HG03045 (cell line): ENCODE data around the gene TXNRD2.
"Not testable (repeated sequence)": the region's sequence is repeated elsewhere in the genome, so short reads cannot be mapped to it uniquely, and the experiment has no call there.

ENCODE experiments used
- ATAC-seq: cut with Tn5 transposase; IDR thresholded peaks from one replicate; pipeline ENCODE4 v1.9.1; 2021; ENCODE audit warnings: mild to moderate bottlenecking, moderate library complexity; ENCODE audit not compliant: unreplicated experiment

TXNRD2 gene

DNA sequence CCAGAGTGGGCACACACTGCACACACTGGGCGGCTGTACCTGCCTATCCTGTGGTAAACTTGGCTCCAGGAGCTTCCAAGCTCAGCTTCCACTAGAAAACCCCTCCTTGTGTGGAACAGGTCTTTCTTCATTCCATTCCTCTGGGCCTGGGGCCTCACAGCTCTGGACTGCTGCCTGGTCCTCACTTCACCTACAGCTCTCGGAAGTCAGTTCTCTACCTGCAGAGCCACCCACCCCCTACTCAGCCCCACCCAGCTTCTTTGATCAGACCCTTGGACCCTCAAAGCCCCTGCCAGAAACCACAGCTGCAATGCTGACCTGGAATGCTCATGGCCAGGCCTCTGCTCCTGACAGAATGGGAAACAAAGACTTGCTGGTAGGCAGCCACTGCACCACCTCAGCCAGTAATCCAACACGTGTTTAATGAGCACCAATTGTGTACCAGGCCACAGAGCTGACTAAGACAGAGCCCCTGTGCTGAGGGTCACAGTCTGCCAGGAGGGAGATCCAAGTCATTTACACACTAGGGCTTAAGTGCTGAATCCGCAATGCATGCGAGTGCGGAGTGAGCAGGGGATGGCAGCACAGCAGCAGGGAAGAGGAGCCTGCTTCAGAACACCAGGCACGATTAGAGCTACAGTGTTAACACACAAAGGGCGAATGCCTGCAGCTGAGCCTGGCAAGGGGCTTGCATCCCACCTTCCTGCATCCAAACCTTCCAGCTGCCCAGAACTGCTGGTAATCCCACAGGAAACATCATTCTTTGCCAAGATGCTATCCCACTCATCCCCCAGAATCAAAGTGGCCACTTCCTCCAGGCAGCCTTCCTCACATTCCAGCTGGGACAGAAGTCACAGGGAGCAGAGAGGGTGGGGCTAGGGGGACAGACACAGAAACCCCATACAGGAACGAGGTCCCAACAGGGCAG, 91.5 kb downstream of the TXNRD2 start:
- ATAC-seq, result no peak

DNA sequence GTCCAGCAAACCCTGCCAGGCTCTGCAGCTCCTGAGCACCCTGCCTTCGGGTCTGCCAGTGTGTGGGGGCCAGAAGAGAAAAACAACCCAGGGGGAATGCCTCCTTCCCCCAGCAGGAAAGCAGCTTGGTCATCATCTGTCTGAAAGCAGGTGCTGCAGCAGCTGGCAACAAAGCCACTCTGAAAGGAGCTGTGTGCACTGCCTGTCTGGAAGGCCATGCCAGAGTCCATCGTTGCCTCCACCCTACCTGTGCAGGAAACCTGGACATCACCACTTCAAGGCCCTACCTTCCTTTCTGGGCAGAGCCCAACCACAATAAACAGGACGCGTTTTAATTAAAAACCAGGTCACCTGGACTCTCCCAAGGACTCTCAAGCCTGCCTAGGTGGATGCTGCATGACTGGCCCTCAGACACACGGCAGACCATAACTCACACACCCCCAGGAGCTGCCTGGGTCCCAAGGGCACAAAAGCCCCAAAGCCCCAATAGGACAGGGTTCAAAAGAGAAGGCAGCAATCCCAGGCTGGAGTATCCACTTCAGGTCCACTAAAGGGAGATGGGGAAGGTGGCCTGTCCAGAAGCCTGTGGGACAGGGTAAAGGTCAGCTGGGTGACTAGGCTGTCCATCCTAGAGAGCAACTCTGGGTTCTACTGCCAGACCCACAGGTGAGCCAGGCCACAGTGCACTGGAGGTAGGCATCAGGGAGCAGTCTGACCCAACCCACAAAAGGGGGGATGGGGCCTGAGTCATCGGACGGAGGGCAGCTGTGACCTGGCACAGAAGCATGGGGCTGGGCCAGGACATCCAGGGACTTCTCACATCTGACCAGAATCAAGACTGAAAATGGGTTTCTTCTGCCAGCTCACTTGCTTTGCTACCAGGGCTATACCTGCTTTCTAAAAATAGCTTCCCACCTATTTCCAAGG, 93.1 kb downstream of the TXNRD2 start:
- no peak for ATAC-seq

DNA sequence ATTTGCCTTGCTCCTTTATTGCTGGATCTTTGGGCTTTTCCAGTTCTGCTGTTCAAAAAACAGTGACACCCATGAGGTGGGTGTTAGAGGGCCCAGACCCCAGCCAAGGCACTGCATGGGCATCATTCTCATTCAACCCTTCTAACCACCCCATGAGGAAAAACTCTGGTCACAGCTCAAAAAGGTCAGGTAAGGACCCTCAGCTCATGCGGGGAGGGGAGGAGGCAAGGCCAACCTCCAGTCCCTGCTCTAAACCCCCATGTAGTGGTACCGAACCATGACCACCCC, 94.3 kb downstream of the TXNRD2 start:
- ATAC-seq, result no peak

DNA sequence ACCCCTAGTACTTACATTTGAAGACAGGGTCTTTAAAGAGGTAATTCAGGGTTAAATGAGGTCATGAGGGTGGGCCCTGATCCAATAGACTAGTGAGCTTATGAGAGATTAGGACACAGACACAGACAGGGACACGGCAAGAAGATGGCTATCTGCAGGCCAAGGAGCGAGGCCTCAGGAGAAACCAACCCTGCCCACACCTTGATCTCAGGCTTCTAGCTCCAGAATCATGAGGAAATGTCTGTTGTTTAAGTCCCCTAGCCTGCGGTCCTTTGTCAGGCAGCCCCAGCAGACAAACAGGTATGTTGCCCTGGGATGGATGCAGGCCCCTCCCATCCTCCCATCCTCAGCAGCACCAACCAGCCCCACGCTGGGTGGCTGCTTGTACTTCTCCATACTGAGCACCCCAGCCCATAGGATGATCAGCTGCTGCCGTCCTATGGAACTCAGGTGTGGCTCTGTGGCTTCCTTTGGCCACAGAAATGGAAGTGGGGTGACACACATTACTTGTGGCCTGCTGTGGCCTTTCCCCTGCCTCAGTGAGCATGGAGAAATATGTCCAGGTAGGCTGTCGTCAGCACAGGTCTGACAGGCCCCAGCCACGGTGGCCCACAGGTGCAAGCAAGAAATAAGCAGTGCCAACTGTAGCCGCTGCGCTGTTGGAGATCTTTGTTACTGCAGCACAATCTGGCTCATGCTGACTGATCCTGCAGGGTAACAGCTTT, 94.8 kb downstream of the TXNRD2 start:
- no peak for ATAC-seq

DNA sequence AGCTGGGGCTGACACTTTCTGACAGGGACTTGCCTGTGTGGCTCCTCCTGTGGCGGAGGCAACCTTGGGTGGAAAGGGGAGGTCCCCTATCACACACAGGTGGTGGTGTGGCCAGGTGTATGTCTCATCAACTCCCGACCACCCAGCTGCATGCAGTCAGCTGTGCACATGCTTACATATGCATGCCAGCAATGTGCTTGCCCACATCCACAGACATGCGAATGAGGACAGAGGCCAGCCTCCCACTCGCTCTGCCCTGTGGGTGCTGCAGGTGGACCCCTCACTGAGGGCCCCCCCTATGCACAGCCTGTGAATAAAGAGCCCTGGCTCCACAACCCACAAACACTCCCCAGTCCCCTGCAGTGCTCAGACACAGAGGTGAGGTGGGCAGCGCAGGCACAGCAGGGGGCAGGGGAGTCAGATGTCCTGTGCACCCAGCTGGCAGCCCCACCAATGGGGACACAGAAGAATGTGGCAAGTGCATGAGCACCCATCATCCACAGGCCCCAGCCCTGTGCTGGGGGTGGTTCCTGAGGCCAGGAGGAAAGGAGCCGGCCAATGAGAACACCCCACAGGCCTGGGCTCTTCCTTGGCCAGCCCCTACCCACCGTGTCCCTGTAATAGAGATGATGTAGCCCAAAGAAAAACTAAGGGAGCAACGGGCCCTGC, 96.4 kb downstream of the TXNRD2 start:
- no peak for ATAC-seq

DNA sequence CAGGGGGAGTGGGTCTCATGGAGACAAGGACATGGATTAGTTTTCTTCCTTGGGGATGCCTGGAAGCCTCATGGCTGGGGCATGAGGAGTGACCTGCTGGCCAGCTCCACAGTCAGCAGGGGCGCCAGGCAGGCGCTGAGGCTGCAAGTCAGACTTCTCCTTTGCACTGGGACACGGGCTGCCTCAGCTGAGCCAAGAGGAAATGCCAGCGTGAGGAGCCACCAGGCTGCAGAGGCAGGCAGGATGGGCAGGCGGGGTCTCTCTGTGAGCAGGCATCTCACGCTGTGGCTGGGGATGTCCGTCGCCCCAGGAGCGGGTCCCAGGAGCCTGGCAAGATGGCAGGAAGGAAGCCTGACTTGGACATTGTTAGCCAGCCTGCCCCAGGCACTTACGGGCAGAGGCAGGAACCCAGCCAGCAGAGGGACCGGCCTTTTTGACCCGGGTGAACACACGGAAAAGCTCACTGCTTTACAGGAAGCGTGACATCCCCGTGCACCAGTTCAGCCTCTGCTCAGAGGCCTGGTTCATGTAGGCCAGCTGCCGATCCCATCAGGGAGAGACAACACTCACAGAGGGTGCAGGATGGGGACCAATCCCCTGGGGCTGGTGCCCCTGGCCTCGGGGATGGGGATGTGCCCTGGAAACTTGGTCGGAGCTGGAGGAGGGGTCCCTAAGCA, 97.1 kb downstream of the TXNRD2 start:
- ATAC-seq, result no peak

DNA sequence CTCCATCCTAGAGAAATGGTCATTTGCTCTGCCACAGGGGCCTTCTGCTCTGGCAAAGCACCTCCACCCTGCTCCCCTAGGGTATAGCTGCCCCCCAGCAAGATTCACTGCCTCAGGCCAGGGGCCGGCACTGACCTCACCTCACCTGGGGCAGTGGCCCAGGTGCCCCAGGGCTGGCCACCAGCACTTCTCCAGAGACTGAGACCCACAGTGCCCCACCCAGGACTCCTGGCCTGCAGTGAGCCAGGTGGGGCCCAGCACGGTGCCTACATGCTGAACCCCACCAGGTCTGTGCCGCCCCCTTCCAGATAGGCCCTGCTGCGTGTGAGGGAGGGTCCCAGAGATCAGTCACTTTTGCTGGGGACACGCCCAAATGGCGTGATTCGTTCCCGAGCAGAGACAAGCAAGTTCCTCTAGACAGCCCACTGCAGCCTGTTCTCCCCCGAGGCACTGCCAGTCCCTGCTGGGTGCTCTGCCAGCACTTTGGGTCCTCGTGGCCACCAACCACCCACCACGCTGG, 97.7 kb downstream of the TXNRD2 start:
- no peak for ATAC-seq

DNA sequence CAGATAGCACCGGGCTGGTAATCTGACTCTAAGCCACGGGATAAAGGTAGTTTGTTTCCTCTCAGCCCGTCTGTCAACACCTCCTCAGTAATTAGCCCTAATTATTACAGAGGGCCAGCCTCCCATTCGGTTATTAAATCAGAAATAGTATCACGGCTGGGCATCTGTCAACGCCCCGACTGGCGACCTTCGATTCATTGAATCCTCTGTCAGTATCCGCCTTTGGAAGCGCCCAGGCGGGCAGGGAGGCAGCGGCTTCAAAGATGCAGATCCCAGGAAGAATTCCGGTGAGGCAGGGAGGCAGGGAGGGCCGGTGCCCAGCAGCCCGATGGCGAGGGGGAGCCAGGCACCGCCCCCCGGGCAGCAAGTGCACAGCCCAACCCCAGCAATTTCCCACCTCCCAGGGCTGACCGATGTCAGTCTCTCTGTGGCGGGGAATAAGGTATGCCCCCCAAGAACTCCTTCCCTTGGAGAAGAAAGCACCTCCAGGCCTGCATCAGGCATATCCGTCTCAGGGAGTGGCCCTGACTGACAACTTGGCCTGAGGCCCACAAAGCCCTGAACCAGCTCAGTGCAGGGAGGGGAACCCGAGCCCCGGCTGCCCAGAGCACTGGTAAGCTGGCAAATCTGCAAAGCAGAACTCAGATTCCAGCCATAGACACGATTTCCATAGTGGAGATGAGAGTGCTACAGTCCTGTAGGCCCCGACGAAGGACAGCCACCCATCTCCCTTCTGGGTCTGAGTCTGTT, 98.3 kb downstream of the TXNRD2 start:
- no peak for ATAC-seq

DNA sequence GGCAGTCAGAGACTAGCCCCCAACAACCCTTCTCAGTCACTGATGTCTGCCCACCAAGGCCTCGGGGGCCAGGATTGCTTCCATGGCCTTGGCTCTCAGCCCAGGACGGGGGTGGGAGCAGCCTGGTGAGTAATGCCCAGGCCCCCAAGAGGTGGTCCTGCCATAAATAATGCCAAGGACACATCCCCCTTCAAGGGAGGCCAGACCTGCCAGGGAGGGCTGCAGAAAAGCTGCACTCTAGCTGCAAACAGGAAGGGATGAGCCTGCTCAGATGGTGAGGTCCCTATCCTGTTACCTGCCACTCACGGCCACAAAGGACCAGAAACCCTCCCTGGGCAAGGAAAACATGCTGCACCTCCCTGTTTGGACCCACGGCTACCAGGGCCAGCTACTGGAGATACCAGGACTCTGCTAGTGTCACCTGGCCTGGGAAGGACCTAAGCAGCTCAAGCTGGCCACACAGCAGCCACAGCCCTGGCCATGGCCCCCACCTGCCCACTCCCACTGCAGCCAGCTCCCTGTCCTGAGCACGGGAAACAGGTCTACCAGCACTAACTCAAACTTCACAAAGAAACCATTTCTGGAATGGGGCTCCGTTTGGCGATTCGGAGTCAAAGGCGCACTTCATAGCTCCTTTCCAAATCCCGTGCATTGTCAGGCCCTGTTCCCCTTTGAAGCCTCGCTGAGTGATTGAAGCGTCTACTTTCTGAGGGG, 99.1 kb downstream of the TXNRD2 start:
- no peak for ATAC-seq

DNA sequence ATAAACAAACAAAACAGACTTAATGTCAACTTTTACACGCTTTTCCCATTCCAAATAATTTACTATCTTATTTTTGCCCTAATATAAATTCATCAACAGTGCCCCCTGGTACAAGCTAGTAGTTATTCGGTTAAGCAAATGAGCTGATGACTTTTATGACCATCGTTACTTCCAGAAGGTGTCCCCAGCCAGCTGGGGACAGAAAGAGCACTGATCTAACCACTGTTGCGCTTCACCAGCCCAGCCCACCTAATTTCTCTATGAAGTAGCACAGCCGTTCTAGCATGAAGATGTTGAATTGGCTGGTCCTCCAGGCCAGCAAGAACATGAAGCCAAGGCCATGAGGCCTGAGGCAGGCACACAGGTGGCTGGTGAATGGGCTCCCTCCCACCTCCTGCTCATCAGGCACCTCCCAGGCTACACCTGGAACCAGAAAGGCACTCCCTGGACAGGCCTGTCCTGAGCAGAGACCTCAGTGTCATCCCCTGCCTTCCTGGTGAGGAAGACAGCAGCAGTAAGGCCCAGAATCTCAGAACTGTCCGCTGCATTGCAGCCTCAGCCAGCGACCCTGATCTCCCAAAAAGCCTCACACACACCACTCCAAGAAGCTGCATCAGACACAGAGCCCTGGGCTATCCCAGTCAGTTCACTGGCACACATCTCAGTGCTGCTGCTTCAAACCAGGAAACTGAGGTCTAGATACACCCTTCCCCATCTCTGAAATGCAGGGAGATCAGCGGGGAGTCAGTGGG, 99.8 kb downstream of the TXNRD2 start:
- ATAC-seq, result no peak

DNA sequence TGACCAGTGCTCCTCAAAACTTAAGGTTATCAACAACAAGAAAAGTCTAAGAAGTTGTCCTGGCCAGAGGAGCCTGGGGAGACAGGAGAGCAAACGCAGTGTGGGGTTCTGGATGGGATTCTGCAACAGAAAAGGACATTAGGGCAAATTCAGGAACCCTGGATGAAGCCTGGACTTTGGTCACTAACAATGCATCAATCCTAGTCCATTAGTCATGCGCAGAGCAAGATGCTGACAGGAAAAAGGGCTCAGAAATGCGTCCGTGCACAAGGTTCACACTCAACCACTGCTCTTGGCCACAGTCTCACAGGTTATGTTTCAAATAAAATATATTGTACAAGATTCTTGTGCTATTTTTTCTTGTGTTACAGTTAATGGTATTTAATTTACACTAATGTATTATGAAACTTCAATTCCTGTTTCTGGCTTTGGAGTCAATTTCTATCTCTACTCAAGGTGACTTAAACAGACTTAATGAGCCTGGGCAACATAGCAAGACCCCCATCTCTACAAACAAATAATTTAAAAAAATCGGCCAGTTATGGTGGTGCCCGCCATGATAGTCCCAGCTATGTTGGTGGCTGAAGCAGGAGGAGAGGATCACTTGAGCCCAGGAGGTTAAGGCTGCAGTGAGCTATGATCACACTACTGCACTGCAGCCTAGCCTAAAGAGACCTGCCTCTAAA, 100.5 kb downstream of the TXNRD2 start:
- no peak for ATAC-seq

DNA sequence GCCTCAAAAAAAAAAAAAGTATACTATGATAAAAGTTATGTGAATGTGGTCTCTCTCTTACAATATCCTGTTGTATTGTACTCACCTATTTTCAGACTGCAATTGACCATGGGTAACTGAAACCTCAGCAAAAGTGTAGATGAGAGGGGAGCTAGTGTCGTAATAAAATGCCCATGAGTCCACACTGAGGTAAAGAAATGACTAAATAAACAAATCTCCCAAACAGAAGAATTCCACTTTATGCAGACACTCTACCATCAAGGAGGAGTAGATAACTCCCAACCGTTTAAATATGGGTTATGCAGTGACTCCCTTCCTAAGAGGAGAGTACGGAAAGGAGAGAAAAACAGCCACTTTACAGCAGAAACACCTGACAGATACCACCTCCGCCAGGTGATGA, 101.6 kb downstream of the TXNRD2 start:
- no peak for ATAC-seq

DNA sequence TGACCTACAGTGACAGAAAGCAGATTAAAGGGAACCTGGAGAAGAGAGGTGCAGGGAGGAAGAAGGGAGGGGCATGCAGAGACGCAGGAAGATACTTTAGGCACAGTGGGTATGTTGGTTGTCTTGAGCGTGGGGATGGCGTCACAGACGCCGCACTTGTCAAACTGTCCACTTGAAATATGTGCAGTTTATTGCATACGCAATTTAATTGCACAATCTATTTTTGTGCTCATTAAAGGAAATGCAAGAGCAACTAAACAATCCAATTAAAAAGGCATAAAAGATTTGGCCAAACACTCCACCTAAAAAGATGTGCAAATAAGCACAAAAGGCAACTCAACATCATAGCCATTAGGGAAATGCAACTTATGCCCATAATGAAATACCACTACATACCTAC, 103.7 kb downstream of the TXNRD2 start:
- ATAC-seq, result no peak

DNA sequence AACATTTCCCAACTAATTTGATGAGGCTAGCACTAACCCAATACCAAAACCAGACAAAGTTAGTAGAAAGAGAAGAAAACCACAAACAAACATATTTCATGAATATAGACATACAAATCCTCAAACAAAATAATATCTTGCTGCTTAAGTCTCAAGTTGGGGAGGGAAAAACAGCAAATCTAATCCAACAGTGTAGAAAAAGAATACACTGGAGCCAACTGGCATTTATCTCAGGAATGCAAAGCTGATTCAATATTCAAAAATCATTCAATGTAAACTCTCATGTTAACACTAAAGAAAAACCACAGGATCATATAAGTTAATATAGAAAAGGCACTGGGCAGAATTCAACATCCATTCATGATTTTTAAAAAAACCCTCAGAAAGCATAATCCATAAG, 105.1 kb downstream of the TXNRD2 start:
- no peak for ATAC-seq

DNA sequence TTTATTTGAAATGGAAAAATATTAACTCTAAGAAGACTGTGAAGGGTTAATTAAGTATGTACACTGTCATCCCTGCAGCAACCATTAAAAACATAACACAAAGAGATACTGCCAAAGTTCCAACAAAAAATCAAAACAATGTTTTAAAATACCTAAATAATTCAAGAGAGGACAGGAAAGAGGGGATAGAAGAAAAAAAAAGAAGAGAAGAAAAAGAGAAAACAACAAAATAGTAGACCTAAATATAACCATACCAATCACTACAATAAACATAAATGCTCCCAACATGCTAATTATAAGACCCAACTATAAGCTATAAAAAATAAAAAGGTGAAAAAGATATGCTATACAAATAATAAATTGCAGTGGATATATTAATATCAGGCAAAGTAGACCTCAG, 107.0 kb downstream of the TXNRD2 start:
- ATAC-seq, result no peak

DNA sequence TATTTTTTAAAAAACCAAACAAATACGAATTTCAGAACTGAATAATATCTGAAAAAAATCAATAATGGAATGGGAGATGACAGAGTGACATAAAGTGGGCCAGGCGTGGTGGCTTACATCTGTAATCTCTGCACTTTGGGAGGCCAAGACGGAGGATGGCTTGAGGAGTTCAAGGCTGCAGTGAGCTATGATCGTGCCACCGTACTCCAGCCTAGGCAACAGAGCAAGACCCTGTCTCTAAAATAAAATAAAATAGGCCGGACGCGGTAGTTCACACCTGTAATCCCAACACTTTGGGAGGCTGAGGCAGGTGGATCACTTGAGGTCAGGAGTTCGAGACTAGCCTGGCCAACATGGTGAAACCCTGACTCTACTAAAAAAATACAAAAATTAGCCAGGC, 108.3 kb downstream of the TXNRD2 start:
- not testable (repeated sequence) for ATAC-seq

DNA sequence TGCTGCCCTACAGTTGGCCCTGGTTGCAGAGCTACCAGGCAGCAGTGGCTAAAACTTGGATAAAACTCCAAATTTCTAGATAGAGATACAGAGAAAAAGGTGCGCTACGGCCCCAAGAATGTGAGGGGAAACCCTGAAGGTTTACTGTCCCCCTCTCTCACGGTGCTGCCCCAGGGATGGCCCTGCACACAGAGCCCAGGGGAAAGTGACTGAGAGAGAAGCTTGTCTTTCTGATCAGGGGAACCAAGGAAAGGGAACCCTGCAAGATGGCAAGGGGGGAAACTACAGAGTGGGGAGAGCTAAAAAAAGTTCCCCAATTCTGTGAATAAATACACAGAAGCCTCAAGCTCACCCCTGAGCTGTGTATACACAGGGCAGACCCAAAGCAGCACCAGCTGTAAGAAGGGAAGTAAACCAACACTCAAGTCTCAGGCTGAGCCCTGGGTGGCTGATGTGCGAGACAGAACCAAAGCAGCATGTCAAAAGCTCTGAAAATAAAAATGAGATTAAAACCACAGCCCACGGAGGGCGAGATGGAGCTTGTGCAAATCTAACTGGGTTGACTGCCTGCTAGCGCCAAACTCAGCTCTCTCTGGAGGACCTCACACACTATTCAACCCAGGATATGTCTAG, 109.0 kb downstream of the TXNRD2 start:
- no peak for ATAC-seq
